Suppressor macrophage (primary cell): ENCODE results near the gene RBM8A.
A peak's percentile ranks its signal among the peaks of the same experiment; 100 is the strongest.

Experiments used
- DNase-seq, 4 experiments: peaks; one replicate each; pipeline ENCODE4 v3.0.0-alpha.2; 2020 to 2022

Gene RBM8A

DNA sequence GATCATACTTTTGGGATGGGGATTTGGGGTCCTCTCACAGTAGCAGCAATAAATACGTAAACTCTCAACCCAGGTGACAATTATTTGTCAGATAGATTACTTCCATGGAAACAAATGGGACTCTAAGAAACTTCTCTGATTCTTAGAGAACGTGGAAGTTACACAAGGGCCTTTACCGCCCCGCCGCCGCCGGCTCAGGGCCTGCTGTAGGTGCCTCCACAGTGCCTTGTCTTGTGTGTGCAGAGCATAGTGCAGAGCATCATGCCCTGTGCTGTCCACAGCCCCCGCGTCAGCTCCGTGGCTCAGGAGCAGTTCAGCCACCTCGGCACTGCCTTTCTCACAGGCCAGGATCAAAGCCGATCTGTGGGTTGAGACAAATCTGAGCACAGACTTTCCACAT, 52.6 kb downstream of the RBM8A start:
- DNase-seq = peak in 2 of 4 experiments; percentile 20 to 40

DNA sequence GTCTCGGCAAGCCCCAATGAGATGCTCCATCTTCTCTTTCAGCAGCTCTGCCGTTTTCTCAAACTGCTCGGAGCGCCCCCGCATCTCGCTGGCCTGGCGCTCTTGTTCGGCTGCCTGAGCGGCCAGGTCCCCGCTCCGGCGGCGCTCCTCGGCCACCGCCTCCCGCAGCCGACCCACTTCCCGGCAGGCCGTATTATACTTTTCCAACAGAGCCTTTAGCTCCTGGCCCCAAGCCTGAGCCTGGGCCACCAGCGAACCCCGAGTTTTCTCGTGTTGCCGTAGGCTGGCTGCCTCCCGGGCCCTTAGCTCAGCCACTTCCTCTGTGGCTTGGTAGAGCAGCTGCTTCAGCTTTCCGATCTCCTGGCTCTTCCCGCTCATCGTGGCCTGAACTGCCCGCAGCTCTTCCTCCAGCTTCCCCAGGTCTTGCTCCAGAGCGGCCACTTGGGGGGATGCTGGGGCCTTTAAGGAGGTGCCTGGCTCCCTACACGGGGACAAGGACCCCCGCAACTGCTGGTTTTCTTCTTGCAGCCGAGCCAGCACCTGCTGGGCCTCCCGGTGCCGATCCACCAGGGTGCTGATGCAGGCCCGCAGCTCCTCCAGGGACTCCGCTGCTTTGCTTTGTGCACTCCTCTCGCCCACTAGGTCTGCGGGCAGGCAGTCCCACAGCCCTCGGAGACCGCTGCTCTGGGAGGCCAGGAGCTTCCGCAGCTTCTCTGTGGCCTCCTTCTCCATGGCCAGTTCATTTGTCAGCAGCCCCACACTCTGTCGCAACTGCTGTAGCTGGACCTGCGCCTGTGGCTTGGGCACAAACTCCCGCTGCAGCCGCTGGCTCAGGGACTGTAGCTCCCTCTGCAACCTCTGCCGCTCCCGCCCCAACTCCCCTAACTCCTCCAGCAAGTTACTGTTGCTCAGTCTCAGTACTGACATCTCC, 55.0 kb downstream of the RBM8A start:
- DNase-seq = peak; percentile 64 to 83 (median 76)
